WTC11 (cell line): ENCODE measurements around the gene E2F4.

Source experiments
- CTCF ChIP-seq: fragments of 200-600 bp; IDR thresholded peaks from 2 replicates; pipeline ENCODE4 v1.8.0; 2022; ENCODE audit warnings: antibody characterized with exemption
- E2F5 ChIP-seq: sonication (generic); formaldehyde crosslinking; IDR thresholded peaks from 2 replicates; pipeline ENCODE4 v1.8.1; 2022; ENCODE audit warnings: mild to moderate bottlenecking, moderate library complexity, missing genetic modification reagents
- ETV6 ChIP-seq: sonication (generic); formaldehyde crosslinking; IDR thresholded peaks from 2 replicates; pipeline ENCODE4 v1.8.1; 2022; ENCODE audit warnings: mild to moderate bottlenecking, missing genetic modification reagents
- FOXP4 ChIP-seq: sonication (generic); formaldehyde crosslinking; IDR thresholded peaks from 2 replicates; pipeline ENCODE4 v1.8.0; 2022; ENCODE audit warnings: mild to moderate bottlenecking, missing genetic modification reagents
- HMGXB4 ChIP-seq: sonication (generic); formaldehyde crosslinking; IDR thresholded peaks from 2 replicates; pipeline ENCODE4 v1.8.1; 2023; ENCODE audit warnings: mild to moderate bottlenecking, moderate library complexity, missing genetic modification reagents
- NR2C2 ChIP-seq: sonication (generic); formaldehyde crosslinking; IDR thresholded peaks from 2 replicates; pipeline ENCODE4 v1.8.0; 2022; ENCODE audit warnings: mild to moderate bottlenecking, missing genetic modification reagents
- STAT6 ChIP-seq: sonication (generic); formaldehyde crosslinking; conservative IDR thresholded peaks from 2 replicates; pipeline ENCODE4 v1.8.1; 2023; ENCODE audit warnings: mild to moderate bottlenecking, low read depth, missing genetic modification reagents, moderate library complexity
- TEAD4 ChIP-seq: sonication (generic); formaldehyde crosslinking; IDR thresholded peaks from 2 replicates; pipeline ENCODE4 v1.8.0; 2022; ENCODE audit warnings: mild to moderate bottlenecking, missing genetic modification reagents
- USF2 ChIP-seq: sonication (generic); formaldehyde crosslinking; IDR thresholded peaks from 2 replicates; pipeline ENCODE4 v1.8.1; 2023; ENCODE audit warnings: mild to moderate bottlenecking, missing genetic modification reagents, moderate library complexity

GRCh38 chr16:67188323-67188722 is 3.6 kb upstream of the E2F4 start:
- no peak for TF ChIP-seq TEAD4 (CRISPR knock-in tag)
- TF ChIP-seq CTCF: no peak
- no peak for TF ChIP-seq E2F5 (CRISPR knock-in tag)
- no peak for TF ChIP-seq USF2 (CRISPR knock-in tag)
- no peak for TF ChIP-seq STAT6 (CRISPR knock-in tag)
- no peak for TF ChIP-seq NR2C2 (CRISPR knock-in tag)
- no peak for TF ChIP-seq FOXP4 (CRISPR knock-in tag)
- no peak for TF ChIP-seq ETV6 (CRISPR knock-in tag)
- TF ChIP-seq HMGXB4: no peak
